MM.1S (cell line): Measurements from ENCODE around the gene AARS2.

Experiments
- DNase-seq: peaks from one replicate; pipeline ENCODE4 v3.0.0-alpha.2; 2015
- H2AFZ ChIP-seq: fragments of 300-600 bp; sonication (generic); 2 replicates; pipeline ENCODE4 v1.6.0; 2016; ENCODE audit warnings: antibody characterized with exemption, low read length
- H3F3A ChIP-seq: fragments of 300-600 bp; sonication (generic); 2 replicates; pipeline ENCODE4 v1.6.1; 2016; ENCODE audit warnings: mild to moderate bottlenecking, antibody characterized with exemption, low read length, moderate library complexity, mixed read lengths; ENCODE audit not compliant: insufficient read depth
- H3K27ac ChIP-seq: fragments of 300-600 bp; sonication (generic); 2 replicates; pipeline ENCODE4 v1.5.1; 2016; ENCODE audit warnings: mild to moderate bottlenecking, low read length
- H3K27me3 ChIP-seq: fragments of 300-600 bp; sonication (generic); replicated peaks from 2 replicates; pipeline ENCODE4 v1.6.0; 2016; ENCODE audit warnings: low read length; ENCODE audit not compliant: insufficient read depth
- H3K36me3 ChIP-seq: fragments of 300-600 bp; sonication (generic); replicated peaks from 2 replicates; pipeline ENCODE4 v1.6.1; 2016; ENCODE audit warnings: mild to moderate bottlenecking, low read length, mixed read lengths; ENCODE audit not compliant: insufficient read depth
- H3K4me1 ChIP-seq: fragments of 300-600 bp; sonication (generic); 2 replicates; pipeline ENCODE4 v1.6.1; 2016; ENCODE audit warnings: low read length, mixed read lengths
- H3K4me2 ChIP-seq: fragments of 300-600 bp; sonication (generic); 2 replicates; pipeline ENCODE4 v1.6.0; 2016; ENCODE audit warnings: low read depth, low read length
- H3K4me3 ChIP-seq: fragments of 300-600 bp; sonication (generic); 2 replicates; pipeline ENCODE4 v1.5.1; 2016; ENCODE audit warnings: low read length, mixed read lengths
- H3K79me2 ChIP-seq: fragments of 300-600 bp; sonication (generic); 2 replicates; pipeline ENCODE4 v1.6.1; 2016; ENCODE audit warnings: mixed run types, low read length, mixed read lengths
- H3K9ac ChIP-seq: fragments of 300-600 bp; sonication (generic); 2 replicates; pipeline ENCODE4 v1.6.1; 2016; ENCODE audit warnings: low read length, mixed read lengths
- H3K9me2 ChIP-seq: fragments of 300-600 bp; sonication (generic); replicated peaks from 2 replicates; pipeline ENCODE4 v1.6.1; 2016; ENCODE audit warnings: mild to moderate bottlenecking, low read length, mixed read lengths; ENCODE audit not compliant: insufficient read depth
- H3K9me3 ChIP-seq: fragments of 300-600 bp; sonication (generic); replicated peaks from 2 replicates; pipeline ENCODE4 v1.6.1; 2016; ENCODE audit warnings: mild to moderate bottlenecking, low read length, mixed read lengths; ENCODE audit not compliant: insufficient read depth
- H4K20me1 ChIP-seq: fragments of 300-600 bp; sonication (generic); 2 replicates; pipeline ENCODE4 v1.6.1; 2016; ENCODE audit warnings: mild to moderate bottlenecking, low read length, moderate library complexity, mixed read lengths; ENCODE audit not compliant: insufficient read depth
- EZH2 ChIP-seq: fragments of 300-600 bp; sonication (generic); optimal IDR thresholded peaks from 2 replicates; pipeline ENCODE3; 2017; ENCODE audit warnings: low read depth, mild to moderate bottlenecking, antibody characterized with exemption, low read length, mixed read lengths
- EZH2phosphoT487 ChIP-seq: fragments of 300-600 bp; sonication (generic); IDR thresholded peaks from 2 replicates; pipeline ENCODE4 v1.6.1; 2018; ENCODE audit warnings: antibody characterized with exemption, low read length
- TF ChIP-seq, protein P1 (sequence below): fragments of 300-600 bp; sonication (generic); IDR thresholded peaks from 2 replicates; pipeline ENCODE4 v1.5.1; 2016; ENCODE audit warnings: antibody characterized with exemption, low read length, mixed read lengths

Gene AARS2

DNA sequence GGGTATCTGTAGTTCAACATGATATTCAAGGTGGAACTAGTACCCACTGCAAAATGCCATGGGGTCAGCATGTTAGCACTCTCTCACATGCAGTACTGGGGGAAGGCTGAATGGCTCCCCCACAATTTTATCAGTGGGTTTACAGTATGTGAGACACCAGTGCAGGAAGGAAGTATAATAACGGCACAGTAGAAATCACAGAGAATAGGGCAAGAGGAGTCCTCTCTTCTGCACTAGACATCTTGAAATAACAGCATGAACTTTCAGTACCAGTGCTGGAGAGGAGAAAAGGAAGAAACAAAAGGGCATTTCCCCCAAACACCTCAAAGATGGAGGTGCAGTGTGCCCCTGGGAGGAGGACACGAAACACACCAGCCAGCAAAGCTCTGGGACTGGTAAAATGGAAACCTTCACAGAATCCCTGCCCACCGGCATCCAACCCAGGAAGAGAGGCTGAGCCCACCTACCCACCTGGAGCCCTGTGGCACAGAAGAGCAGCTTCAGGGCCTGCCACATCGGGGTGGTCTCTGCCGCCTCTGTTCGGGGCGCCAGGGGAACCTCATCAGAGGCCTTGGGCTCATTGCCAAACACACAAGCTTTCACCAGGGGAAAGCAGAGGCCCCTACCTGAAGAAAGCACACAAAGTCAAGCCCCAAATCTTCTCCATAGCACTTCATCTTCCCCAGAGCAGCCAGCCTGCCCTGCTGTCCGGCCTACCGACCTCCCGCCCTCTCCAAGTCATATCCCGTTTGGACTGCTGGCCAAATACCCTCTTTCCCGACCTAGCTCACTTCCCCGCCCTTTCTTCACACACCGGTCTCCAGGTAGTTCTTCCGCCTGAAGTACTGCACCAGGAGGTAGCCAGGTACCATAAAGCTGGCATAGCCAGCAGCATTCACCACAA lies 57.0 kb downstream of the AARS2 start:
- peak overlapping the region; percentile 89; the same call in 1 of the 2 replicates for H2AFZ ChIP-seq
- H3K27ac ChIP-seq = peak overlapping the region; percentile 64; the same call in 1 of the 2 replicates
- peaks cover 32% of the 10 kb centered on the region for H3K4me1 ChIP-seq
- no peak for TF ChIP-seq EZH2phosphoT487
- TF ChIP-seq, protein P1, sequence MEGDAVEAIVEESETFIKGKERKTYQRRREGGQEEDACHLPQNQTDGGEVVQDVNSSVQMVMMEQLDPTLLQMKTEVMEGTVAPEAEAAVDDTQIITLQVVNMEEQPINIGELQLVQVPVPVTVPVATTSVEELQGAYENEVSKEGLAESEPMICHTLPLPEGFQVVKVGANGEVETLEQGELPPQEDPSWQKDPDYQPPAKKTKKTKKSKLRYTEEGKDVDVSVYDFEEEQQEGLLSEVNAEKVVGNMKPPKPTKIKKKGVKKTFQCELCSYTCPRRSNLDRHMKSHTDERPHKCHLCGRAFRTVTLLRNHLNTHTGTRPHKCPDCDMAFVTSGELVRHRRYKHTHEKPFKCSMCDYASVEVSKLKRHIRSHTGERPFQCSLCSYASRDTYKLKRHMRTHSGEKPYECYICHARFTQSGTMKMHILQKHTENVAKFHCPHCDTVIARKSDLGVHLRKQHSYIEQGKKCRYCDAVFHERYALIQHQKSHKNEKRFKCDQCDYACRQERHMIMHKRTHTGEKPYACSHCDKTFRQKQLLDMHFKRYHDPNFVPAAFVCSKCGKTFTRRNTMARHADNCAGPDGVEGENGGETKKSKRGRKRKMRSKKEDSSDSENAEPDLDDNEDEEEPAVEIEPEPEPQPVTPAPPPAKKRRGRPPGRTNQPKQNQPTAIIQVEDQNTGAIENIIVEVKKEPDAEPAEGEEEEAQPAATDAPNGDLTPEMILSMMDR = no peak
- TF ChIP-seq EZH2 = no peak
- H3K9ac ChIP-seq = peak overlapping the region; percentile 91; the same call in 1 of the 2 replicates
- H3F3A ChIP-seq = peaks cover 78% of the 10 kb centered on the region
- peak overlapping the region; percentile 97 for H3K4me2 ChIP-seq
- H3K36me3 ChIP-seq = peaks cover 11% of the 10 kb centered on the region
- peaks cover 34% of the 10 kb centered on the region for H4K20me1 ChIP-seq
- no peaks in the 10 kb centered on the region for H3K27me3 ChIP-seq
- no peaks in the 10 kb centered on the region for H3K9me2 ChIP-seq
- H3K4me3 ChIP-seq = peak overlapping the region; percentile 98
- H3K79me2 ChIP-seq = peaks cover 59% of the 10 kb centered on the region
- H3K9me3 ChIP-seq = no peaks in the 10 kb centered on the region
- peak; percentile 34 for DNase-seq

DNA sequence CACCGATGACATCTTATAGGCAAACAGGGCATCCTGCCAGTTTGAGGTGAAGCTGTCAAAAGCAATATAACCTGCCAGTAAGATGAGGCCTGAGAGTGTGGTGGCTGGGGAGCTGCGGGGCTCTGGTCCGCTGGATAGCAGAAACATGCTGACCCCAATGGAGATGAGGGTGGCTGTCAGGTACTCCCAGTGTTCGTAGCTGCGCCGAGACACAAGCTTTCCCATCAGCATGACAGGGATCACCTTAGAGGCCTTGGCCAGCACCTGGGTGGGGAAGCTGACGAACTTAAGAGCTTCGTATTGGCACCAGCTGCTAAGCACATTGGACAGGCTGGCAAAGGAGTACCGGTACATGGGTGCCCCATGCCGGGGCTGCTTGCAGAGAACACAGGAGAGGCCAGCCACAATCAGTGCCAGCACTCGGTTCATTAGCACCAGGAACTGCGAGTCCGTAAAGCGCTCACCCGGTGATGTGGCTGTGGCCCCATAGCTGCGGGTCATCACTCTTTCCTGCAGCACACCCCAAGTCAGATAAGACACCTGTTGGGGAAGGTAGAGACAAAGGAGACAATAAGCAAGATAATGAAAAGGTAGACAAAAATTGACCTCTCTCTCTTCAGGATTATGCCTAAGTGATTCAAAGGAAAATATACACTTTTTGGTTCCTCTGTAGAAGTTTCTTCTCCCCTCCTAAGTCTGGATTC lies 57.9 kb downstream of the AARS2 start:
- no peaks in the 10 kb centered on the region for H3K9me3 ChIP-seq
- H3K4me3 ChIP-seq = no peak overlapping the region
- H2AFZ ChIP-seq = no peak overlapping the region
- H3K36me3 ChIP-seq = peaks cover 20% of the 10 kb centered on the region
- H4K20me1 ChIP-seq = peaks cover 42% of the 10 kb centered on the region
- H3K9ac ChIP-seq = peak overlapping the region; percentile 91; the same call in 1 of the 2 replicates
- peaks cover 38% of the 10 kb centered on the region for H3K4me1 ChIP-seq
- TF ChIP-seq EZH2phosphoT487 = no peak
- TF ChIP-seq EZH2 = no peak
- peak overlapping the region; percentile 97; the same call in 1 of the 2 replicates for H3K4me2 ChIP-seq
- H3K27ac ChIP-seq = peak overlapping the region; percentile 64; the same call in 1 of the 2 replicates
- no peaks in the 10 kb centered on the region for H3K9me2 ChIP-seq
- peaks cover 59% of the 10 kb centered on the region for H3K79me2 ChIP-seq
- peak; percentile 41 for DNase-seq
- H3K27me3 ChIP-seq = no peaks in the 10 kb centered on the region
- peaks cover 87% of the 10 kb centered on the region for H3F3A ChIP-seq

DNA sequence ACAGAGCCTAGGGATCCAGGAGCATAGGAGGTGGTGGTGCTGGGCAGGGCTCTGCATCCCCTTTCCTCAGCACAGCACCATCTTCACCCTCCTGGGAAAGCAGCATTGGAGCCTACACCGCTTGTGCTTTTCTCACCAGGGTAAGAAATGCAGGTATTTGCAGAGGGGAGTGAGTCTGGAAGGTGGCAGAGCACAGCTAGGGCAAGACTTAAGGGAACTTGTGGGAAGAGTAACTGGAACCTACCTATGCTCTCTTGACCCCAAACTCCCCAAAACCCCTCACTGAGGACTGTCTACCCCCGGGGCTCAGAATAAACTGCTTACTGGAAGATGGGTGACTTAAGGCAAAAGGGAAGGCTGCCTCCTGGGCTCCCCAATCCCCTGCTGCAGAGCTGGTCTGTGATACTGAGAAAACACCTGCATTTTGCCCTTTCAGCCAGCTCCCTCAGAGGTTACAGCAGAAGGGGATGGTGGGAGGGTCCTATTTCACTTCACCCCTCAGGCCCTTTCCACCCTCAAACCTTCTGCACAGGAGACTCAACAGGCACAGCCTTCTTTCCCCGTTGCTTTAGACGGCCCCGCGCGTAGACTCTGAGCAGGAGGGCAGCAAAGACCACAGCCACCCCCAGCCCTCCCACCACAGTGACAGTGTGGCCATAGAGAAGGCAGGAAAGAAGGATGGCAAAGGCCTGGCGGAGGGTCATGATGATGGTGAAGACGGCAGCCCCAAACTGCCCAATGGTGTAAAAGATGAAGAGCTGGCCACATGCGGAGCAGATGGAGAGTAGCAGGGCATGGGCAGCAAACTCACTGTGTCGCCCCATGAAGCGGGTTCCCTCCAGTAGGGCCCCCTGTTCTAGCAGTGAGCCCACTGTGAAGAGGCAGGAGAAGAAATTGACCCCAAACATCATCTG lies 58.7 kb downstream of the AARS2 start:
- TF ChIP-seq EZH2phosphoT487 = no peak
- no peak for TF ChIP-seq EZH2
- TF ChIP-seq, protein P1 = no peak
- H3K36me3 ChIP-seq = peaks cover 20% of the 10 kb centered on the region
- DNase-seq = no peak
- no peak overlapping the region for H3K9ac ChIP-seq
- H3K27me3 ChIP-seq = no peaks in the 10 kb centered on the region
- H3K4me2 ChIP-seq = no peak overlapping the region
- H3K79me2 ChIP-seq = peaks cover 66% of the 10 kb centered on the region
- H3K9me2 ChIP-seq = no peaks in the 10 kb centered on the region
- peaks cover 88% of the 10 kb centered on the region for H3F3A ChIP-seq
- peaks cover 50% of the 10 kb centered on the region for H4K20me1 ChIP-seq
- no peaks in the 10 kb centered on the region for H3K9me3 ChIP-seq
- H3K27ac ChIP-seq = peak overlapping the region; percentile 5; the same call in 1 of the 2 replicates
- H2AFZ ChIP-seq = no peak overlapping the region
- peaks cover 39% of the 10 kb centered on the region for H3K4me1 ChIP-seq
- H3K4me3 ChIP-seq = no peak overlapping the region
